GM12865 (cell line): Measurements from ENCODE around the gene ATG10.

ENCODE experiments used
- DNase-seq: peaks from one replicate; pipeline ENCODE4 v3.0.0; 2010; ENCODE audit warnings: low read depth
- H3K4me3 ChIP-seq: 2 replicates; pipeline ENCODE4 v1.5.1; 2011; ENCODE audit warnings: mild to moderate bottlenecking, low read depth, low read length, control low read depth
- TF ChIP-seq, protein P1 (sequence below): IDR thresholded peaks from 2 replicates; pipeline ENCODE4 v1.5.1; 2011; ENCODE audit warnings: low read length, control low read depth, low read depth, inconsistent platforms; ENCODE audit not compliant: insufficient read depth; ENCODE audit errors: missing control alignments

ATG10 gene

DNA sequence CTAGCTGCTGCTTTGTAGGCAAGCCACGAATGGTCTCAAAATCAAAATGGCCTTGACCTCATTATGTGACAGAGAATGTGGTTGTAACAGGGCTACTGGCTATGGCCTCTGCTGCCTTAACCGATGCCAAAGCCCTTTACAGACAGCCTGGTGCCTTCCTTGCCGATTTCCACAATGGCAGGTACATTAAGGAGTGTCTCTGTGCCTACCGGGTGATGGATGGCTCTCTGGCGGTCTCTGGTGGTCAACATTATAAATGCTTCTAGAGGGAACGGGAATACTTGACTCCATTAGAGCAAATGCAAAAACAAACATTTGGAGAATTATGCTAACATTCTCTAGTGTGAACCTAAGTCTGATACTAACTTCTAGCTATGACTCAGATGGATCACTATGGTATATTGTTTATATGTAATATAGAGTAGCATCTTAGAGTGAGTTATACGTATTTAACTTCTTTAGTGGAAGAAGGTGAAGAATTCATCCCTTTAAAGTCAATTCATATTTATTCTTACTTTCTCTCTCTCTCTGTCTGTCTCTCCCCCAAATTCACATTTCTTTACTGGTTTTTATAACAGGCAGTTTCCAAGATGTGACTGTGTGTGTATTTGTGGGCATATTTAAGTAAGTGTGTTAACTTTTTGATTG, 253.8 kb downstream of the ATG10 start:
- TF ChIP-seq, protein P1, sequence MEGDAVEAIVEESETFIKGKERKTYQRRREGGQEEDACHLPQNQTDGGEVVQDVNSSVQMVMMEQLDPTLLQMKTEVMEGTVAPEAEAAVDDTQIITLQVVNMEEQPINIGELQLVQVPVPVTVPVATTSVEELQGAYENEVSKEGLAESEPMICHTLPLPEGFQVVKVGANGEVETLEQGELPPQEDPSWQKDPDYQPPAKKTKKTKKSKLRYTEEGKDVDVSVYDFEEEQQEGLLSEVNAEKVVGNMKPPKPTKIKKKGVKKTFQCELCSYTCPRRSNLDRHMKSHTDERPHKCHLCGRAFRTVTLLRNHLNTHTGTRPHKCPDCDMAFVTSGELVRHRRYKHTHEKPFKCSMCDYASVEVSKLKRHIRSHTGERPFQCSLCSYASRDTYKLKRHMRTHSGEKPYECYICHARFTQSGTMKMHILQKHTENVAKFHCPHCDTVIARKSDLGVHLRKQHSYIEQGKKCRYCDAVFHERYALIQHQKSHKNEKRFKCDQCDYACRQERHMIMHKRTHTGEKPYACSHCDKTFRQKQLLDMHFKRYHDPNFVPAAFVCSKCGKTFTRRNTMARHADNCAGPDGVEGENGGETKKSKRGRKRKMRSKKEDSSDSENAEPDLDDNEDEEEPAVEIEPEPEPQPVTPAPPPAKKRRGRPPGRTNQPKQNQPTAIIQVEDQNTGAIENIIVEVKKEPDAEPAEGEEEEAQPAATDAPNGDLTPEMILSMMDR: peak; percentile 84
- no peak overlapping the region for H3K4me3 ChIP-seq
- peak; percentile 75 for DNase-seq

DNA sequence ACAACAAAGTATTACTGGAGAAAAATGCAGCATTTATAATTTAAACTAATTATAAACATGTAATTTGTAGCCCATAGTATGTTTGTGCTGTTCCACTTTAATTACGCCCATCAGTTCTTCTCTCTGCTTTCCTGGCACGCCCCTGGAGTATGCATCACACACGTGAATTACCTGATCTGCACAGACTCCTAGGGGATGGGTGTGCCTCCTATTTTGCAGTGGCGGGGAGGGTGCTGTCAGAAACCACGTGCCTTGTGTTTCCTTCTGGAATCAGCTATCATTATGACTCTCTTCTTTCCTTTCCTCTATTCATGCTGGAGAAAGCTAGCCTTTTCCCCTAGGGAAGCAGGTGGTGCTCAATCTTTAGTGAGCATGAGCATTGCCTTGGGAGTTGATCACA, 263.1 kb downstream of the ATG10 start:
- no peak for DNase-seq
- TF ChIP-seq, protein P1: no peak
- no peak overlapping the region for H3K4me3 ChIP-seq

DNA sequence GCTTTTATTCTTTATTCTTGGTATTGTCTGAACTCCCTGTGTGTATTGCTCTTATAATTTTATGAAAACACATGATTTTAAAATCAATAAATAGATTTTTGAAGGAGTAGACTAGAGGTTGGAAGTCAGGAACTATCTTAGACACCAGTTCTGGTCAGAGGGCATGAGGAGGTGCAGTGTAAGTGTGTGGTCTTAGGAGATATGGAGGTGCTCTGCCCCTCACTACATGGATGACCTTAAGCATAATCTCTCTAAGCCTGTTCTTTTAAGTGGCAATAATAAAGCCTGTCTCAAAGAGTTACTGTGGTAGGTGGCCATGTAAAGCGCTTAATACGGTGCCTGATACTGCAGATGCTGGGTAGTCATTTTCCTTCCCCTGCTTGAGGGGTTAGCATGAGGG, 272.3 kb downstream of the ATG10 start:
- TF ChIP-seq, protein P1: no peak
- no peak for DNase-seq
- no peak overlapping the region for H3K4me3 ChIP-seq

DNA sequence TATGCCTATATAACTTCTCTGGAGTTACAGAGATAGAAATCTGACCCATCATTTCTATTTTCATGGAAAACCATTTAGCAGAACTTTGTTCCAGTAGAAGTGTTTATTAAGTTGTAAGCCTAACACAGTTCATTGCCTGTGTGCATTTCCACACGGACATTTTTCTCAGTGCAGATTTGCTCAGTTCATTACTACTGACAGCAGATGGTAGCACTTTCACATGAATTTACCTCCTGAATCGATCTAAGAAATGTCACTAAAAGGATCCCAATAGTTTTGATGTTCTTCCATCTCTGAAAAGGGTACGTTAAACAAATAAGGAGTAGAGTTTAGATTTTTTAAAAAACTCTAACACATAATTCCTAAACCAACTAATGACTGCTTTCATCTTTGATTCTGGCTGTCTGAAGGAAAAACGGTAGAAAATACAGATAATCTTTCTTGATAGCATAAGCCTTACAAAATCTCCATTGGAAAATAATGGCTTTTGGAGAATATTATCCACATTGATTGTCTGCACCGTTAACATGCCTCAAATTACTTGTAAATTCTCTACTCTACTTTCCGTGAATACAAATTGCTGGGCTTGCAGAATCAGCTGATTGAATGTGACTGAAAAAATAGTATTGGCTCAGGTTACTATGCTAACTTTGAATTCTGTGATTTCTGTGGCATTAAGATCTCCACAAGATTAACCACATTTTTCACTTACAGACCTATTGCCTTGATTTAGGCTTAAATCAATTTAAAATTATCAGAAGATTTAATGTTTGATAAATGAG, 273.2 kb downstream of the ATG10 start:
- TF ChIP-seq, protein P1: no peak
- no peak overlapping the region for H3K4me3 ChIP-seq

DNA sequence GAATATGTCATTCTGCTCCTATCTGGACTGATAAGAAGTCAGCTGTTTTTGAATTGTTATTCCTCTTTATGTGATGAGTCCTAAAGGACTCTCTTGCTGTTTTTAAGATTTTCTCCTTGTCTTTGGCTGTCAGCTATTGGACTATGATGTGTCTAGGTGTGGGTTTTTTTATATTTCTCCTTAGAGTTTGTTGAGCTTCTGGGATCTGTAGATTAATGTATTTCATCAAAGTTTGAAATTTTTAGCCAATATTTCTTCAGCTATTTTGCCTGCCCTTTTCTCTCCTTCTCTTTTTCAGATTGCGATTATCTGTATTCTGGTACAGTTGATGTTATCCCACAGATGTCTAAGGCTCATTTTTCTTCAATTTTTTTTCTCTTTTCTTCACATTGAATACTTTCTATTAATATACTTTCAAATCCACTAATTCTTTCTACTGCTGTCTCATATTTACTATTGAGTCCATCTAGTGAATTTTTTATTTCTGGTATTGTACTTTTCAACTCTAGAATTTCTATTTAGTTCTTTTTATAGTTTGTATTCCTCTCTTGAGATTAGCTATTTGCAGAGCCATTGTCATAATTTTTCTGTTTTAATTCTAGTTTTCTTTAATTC, 275.2 kb downstream of the ATG10 start:
- TF ChIP-seq, protein P1: no peak
- DNase-seq: no peak
- no peak overlapping the region for H3K4me3 ChIP-seq

More for the DNA sequence above, 273.2 kb downstream of the ATG10 start:
- no peak for DNase-seq

DNA sequence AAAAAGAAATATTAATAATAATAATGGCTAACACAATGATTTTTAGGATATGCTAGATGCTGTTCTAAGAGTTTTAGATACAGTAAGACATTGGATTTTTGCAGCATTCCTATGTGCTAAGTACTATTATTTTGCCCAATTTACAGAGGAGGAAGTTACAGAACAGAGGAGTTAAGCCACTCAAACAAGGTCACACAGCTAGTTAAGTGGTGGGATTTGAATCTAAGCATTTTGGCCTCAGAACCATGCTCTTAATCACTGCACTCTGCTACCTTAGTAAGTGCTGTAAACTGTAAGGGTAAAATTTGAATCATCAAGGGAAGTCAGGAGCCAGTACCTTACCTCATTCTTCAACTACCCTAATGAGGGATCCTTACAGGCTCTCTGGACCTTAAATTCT, 280.9 kb downstream of the ATG10 start:
- TF ChIP-seq, protein P1: no peak
- H3K4me3 ChIP-seq: no peak overlapping the region
- DNase-seq: no peak

DNA sequence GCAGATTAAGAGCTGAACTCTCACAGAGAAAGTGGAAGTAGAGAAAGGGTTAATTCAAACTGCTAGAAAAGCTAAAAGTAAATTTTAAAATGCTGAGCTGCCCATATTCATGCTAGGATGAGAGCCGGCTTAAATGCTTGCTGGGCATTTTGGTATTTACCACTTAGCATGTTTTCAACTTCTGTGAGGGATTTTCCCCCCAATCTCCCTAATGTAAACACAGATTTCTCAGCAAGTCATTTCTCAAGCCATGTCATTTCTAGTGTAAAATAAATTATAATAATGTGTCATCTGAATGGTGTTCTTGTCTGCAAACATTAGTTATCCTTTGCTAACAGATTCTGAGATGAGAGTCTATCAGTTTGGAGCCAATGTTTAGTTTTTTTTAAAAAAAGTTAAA, 284.0 kb downstream of the ATG10 start:
- no peak overlapping the region for H3K4me3 ChIP-seq
- TF ChIP-seq, protein P1: no peak
- DNase-seq: no peak
